Measurements from ENCODE around the gene METTL26. TPM values are rescaled to one million over a fixed set of nuclear protein-coding genes. Genes with fewer than 3 reads are reported as not detected.

METTL26 gene
- total RNA-seq, 1 experiment from 2014 or later, result 115 TPM

GRCh38 chr16:629833-630248 is 6.3 kb downstream of the METTL26 start:
- Mint-ChIP-seq H3K36me3 (peaks cover 3% of the 10 kb centered on the region; the same call in 1 of the 2 replicates), H3K27me3 (ENCODE audit: low read depth) (no peaks in the 10 kb centered on the region), H3K9me3 (no peaks in the 10 kb centered on the region), H3K4me3 (peak overlapping the region; percentile 33; the same call in 1 of the 2 replicates), H3K27ac (no peak overlapping the region; the same call in 1 of the 2 replicates), H3K4me1 (peaks cover 18% of the 10 kb centered on the region)
- TF ChIP-seq SP1 (CRISPR knock-in tag; conservative IDR thresholded peaks at IDR 0.05) (0 out of 2 replicates have a peak, but pooled peaks have one; percentile 17), MYBL2 (CRISPR knock-in tag; IDR thresholded peaks at IDR 0.05) (no peak)
- peak; percentile 42 for DNase-seq (ENCODE audit: low spot score)
- ATAC-seq, result peak; percentile 19
- POLR2A ChIA-PET, result interaction anchor here (0.9 kb wide), 1 partner anchor 90 kb away, joined by 3 read pairs; no protein-coding TSS in a partner anchor
- CTCF ChIA-PET, result interaction anchor here (1.0 to 2.7 kb wide), 7 partner anchors 8 to 63 kb away, joined by 3 to 18 read pairs (median 4); partner anchors contain the start of genes NHLRC4, RHBDL1 and RHOT2

GRCh38 chr16:629185-629832 is 6.8 kb downstream of the METTL26 start:
- Mint-ChIP-seq H3K4me3 (no peak overlapping the region), H3K9me3 (no peaks in the 10 kb centered on the region), H3K4me1 (peaks cover 20% of the 10 kb centered on the region), H3K27ac (peak overlapping the region; percentile 89), H3K36me3 (peaks cover 3% of the 10 kb centered on the region; the same call in 1 of the 2 replicates), H3K27me3 (ENCODE audit: low read depth) (no peaks in the 10 kb centered on the region)
- no peak for DNase-seq (ENCODE audit: low spot score)
- ATAC-seq, result no peak
- ChIA-PET CTCF (interaction anchor here (1.0 to 2.7 kb wide), 3 partner anchors 19 to 50 kb away, joined by 3 to 18 read pairs (median 4); partner anchors contain the start of gene RHOT2), POLR2A (interaction anchor here (0.9 kb wide), 1 partner anchor 91 kb away, joined by 3 read pairs; no protein-coding TSS in a partner anchor)
- TF ChIP-seq PRDM15 (CRISPR knock-in tag; IDR thresholded peaks at IDR 0.05) (peak; percentile 48; the same call in 1 of the 2 replicates), ZNF121 (CRISPR knock-in tag; IDR thresholded peaks at IDR 0.05) (0 out of 2 replicates have a peak, but pooled peaks have one; percentile 34), CREM (CRISPR knock-in tag; IDR thresholded peaks at IDR 0.05) (no peak), AFF4 (CRISPR knock-in tag; IDR thresholded peaks at IDR 0.05; ENCODE audit: borderline replicate concordance) (no peak), FOXP4 (CRISPR knock-in tag; IDR thresholded peaks at IDR 0.05) (no peak), HMGA2 (CRISPR knock-in tag; IDR thresholded peaks at IDR 0.05) (no peak), FOXJ3 (CRISPR knock-in tag; IDR thresholded peaks at IDR 0.05; ENCODE audit: borderline replicate concordance) (no peak), ZNF281 (CRISPR knock-in tag; IDR thresholded peaks at IDR 0.05) (no peak), CTCF (IDR thresholded peaks at IDR 0.05) (no peak), ZNF416 (CRISPR knock-in tag; IDR thresholded peaks at IDR 0.05) (no peak), USF2 (CRISPR knock-in tag; IDR thresholded peaks at IDR 0.05) (no peak), ATF1 (CRISPR knock-in tag; IDR thresholded peaks at IDR 0.05) (no peak), ELF4 (CRISPR knock-in tag; IDR thresholded peaks at IDR 0.05; ENCODE audit: low read depth) (no peak), ZNF512 (CRISPR knock-in tag; IDR thresholded peaks at IDR 0.05; ENCODE audit: borderline replicate concordance) (no peak)

All from WTC11 (cell line).